Measurements from ENCODE around the gene AKT1S1. TPM values are rescaled to one million over a fixed set of nuclear protein-coding genes. Genes with fewer than 3 reads are reported as not detected.

Gene AKT1S1
- total RNA-seq, 1 experiment from 2014 or later, result 70.6 TPM

GRCh38 chr19:49847731-49848696 lies 29.1 kb downstream of the AKT1S1 start (continued):
- TF ChIP-seq ELF1 (IDR thresholded peaks at IDR 0.05; ENCODE audit: borderline replicate concordance, low read depth), result no peak
- no peak for TF ChIP-seq ZNF274 (IDR thresholded peaks at IDR 0.05; ENCODE audit: low read depth, low read length)
- TF ChIP-seq ZFX (IDR thresholded peaks at IDR 0.05), result no peak
- no peak for TF ChIP-seq EZH2 (IDR thresholded peaks at IDR 0.05)
- TF ChIP-seq TCF7L2 (IDR thresholded peaks at IDR 0.05; ENCODE audit: borderline replicate concordance, extremely low read depth, insufficient read depth, insufficient read length), result no peak
- peak; percentile 35; the same call in 1 of the 2 replicates for TF ChIP-seq SP1 (IDR thresholded peaks at IDR 0.05; ENCODE audit: low read depth)
- TF ChIP-seq SIN3A (IDR thresholded peaks at IDR 0.05; ENCODE audit: low read depth), result no peak
- TF ChIP-seq CBX3 (IDR thresholded peaks at IDR 0.05; ENCODE audit: low read depth), result peak; percentile 55; the same call in 1 of the 2 replicates
- TF ChIP-seq RAD21 (IDR thresholded peaks at IDR 0.05; ENCODE audit: low read depth), result peak; percentile 8; the same call in 1 of the 2 replicates
- TF ChIP-seq MAX (IDR thresholded peaks at IDR 0.05), result peak; percentile 48
- no peak for TF ChIP-seq ZBTB33 (IDR thresholded peaks at IDR 0.05; ENCODE audit: extremely low read depth, insufficient replicate concordance, low read length)
- TF ChIP-seq JUND (IDR thresholded peaks at IDR 0.05), result peak; percentile 30
- TF ChIP-seq FOSL1 (IDR thresholded peaks at IDR 0.05; ENCODE audit: low read depth), result peak; percentile 60; the same call in 1 of the 2 replicates
- no peak for TF ChIP-seq EZH2phosphoT487 (IDR thresholded peaks at IDR 0.05; ENCODE audit: borderline replicate concordance)
